Measurements from ENCODE around the gene SLC6A19. TPM values are rescaled to one million over a fixed set of nuclear protein-coding genes. Genes with fewer than 3 reads are reported as not detected.

Gene SLC6A19
- polyA plus RNA-seq, 1 of the 3 experiments (the other 2 are of a cell fraction) = not detected

GRCh38 chr5:1163366-1163765 lies 38.0 kb upstream of the SLC6A19 start:
- no peaks in the 10 kb centered on the region for H4K20me1 ChIP-seq (ENCODE audit: insufficient read depth)
- DNase-seq = no peak
- H3K9me2 ChIP-seq = no peaks in the 10 kb centered on the region
- H2AFZ ChIP-seq (ENCODE audit: low read depth) = no peak overlapping the region
- POLR2A ChIA-PET = no interaction called here
- no peak overlapping the region for H3K4me3 ChIP-seq (ENCODE audit: low read depth in 2 of 2, low read length in 1 of 2)
- no peaks in the 10 kb centered on the region for H3K79me2 ChIP-seq (ENCODE audit: insufficient read depth)
- no peaks in the 10 kb centered on the region for H3F3A ChIP-seq (replicated peaks; ENCODE audit: insufficient read depth)
- no peak overlapping the region for H3K4me2 ChIP-seq
- no peaks in the 10 kb centered on the region for H3K9me3 ChIP-seq
- H3K27ac ChIP-seq (ENCODE audit: low read depth in 2 of 2, low read length in 1 of 2) = no peak overlapping the region
- TF ChIP-seq RFX5 (IDR thresholded peaks at IDR 0.05; ENCODE audit: low read length) (no peak), CTCF (IDR thresholded peaks at IDR 0.05) (no peak), YY1 (IDR thresholded peaks at IDR 0.05; ENCODE audit: low read depth) (no peak), EZH2phosphoT487 (IDR thresholded peaks at IDR 0.05; ENCODE audit: borderline replicate concordance, low read depth) (no peak), REST (IDR thresholded peaks at IDR 0.05; ENCODE audit: low read depth, low read length) (no peak), USF2 (IDR thresholded peaks at IDR 0.05; ENCODE audit: borderline replicate concordance, low read depth, low read length) (no peak), NRF1 (IDR thresholded peaks at IDR 0.05; ENCODE audit: low read depth, low read length) (no peak), MAX (IDR thresholded peaks at IDR 0.05; ENCODE audit: low read depth) (no peak), NFIC (IDR thresholded peaks at IDR 0.05; ENCODE audit: borderline replicate concordance) (no peak), FOSL2 (IDR thresholded peaks at IDR 0.05; ENCODE audit: borderline replicate concordance, low read depth) (no peak), PBX3 (IDR thresholded peaks at IDR 0.05) (no peak), SIN3A (IDR thresholded peaks at IDR 0.05; ENCODE audit: borderline replicate concordance, low read depth, low read length) (no peak), ZBTB33 (IDR thresholded peaks at IDR 0.05; ENCODE audit: borderline replicate concordance, low read depth) (no peak), USF1 (IDR thresholded peaks at IDR 0.05; ENCODE audit: borderline replicate concordance, low read depth) (no peak), ELF1 (IDR thresholded peaks at IDR 0.05) (no peak), RXRA (IDR thresholded peaks at IDR 0.05; ENCODE audit: borderline replicate concordance, low read depth) (no peak), EP300 (IDR thresholded peaks at IDR 0.05; ENCODE audit: borderline replicate concordance in 1 of 2, low read depth in 1 of 2, low read length in 1 of 2) (no peak), CHD2 (IDR thresholded peaks at IDR 0.05; ENCODE audit: low read length, partially characterized antibody) (no peak), RCOR1 (IDR thresholded peaks at IDR 0.05; ENCODE audit: low read length) (no peak), POLR2AphosphoS5 (IDR thresholded peaks at IDR 0.05; ENCODE audit: low read depth, low read length) (no peak)
- CTCF ChIA-PET = interaction anchor here (0.6 to 1.6 kb wide), 6 partner anchors 11 to 482 kb away, joined by 3 to 8 read pairs (median 4); no protein-coding TSS in a partner anchor
- H3K4me1 ChIP-seq (ENCODE audit: control insufficient read depth in 1 of 2, insufficient read depth in 2 of 2, low read depth in 1 of 2, low read length in 1 of 2) = peaks cover 0 to 21% of the 10 kb centered on the region in 2 experiments; a peak in 1 of 4 replicates
- no peaks in the 10 kb centered on the region for H3K27me3 ChIP-seq (ENCODE audit: insufficient read depth)
- no peak overlapping the region for H3K9ac ChIP-seq
- H3K36me3 ChIP-seq (replicated peaks in 1 of 2; ENCODE audit: control insufficient read depth in 1 of 2, insufficient read depth in 2 of 2, low read length in 1 of 2) = no peaks in the 10 kb centered on the region
- WGBS (ENCODE audit: low lambda C conversion rate) = 48% methylated on average over 4 of the region's 12 CpGs

All from SK-N-SH (cell line).